HepG2 (cell line): ENCODE data around the gene ITGB2. TPM values are rescaled to one million over a fixed set of nuclear protein-coding genes. Genes with fewer than 3 reads are reported as not detected.

Experiments used
- ATAC-seq: fragments of 200-7000 bp; cut with Tn5 transposase; 3 replicates; pipeline ENCODE4 v1.9.1; 2020; ENCODE audit warnings: mild to moderate bottlenecking, moderate library complexity
- BruUV-seq: library from RNA; stranded (reverse); fragments of 400-500 nt; replicated peaks from 2 replicates; lab custom pipeline; 2021; lab: Mats Ljungman, UMichigan
- CTCF ChIA-PET: fragments of 300-600 bp; formaldehyde crosslinking; extraction: SDS; loops from one replicate; lab custom pipeline; 2021; ENCODE audit warnings: low total read pairs, inconsistent platforms, low intra/inter-chr PET ratio; lab: Yijun Ruan, JAX
- POLR2A ChIA-PET: fragments of 350-600 bp; sonication (Branson Sonifier 250); formaldehyde crosslinking; loops from one replicate; lab custom pipeline; 2020; ENCODE audit warnings: antibody characterized with exemption, inconsistent platforms; lab: Yijun Ruan, JAX
- DNase-seq: peaks from one replicate; pipeline ENCODE4 v3.0.0-alpha.2; 2015; ENCODE audit warnings: low spot score
- FAIRE-seq: peaks from 3 replicates; lab custom pipeline; 2011; peaks lifted over from hg19 to GRCh38; lab: Jason Lieb, UNC
- H2AFZ ChIP-seq: one replicate; pipeline ENCODE4 v1.6.1; 2011; ENCODE audit warnings: low read length, inconsistent platforms
- H3K27ac ChIP-seq: fragments of 300-600 bp; 3 replicates; pipeline ENCODE4 v1.8.0; 2011; ENCODE audit warnings: mixed run types, mild to moderate bottlenecking, mixed read lengths, low read length, inconsistent platforms; ENCODE audit not compliant: insufficient read depth; ENCODE audit errors: extremely low read length
- H3K27me3 ChIP-seq, 2 experiments: fragments of 200-600 bp in 1 of 2; 2 replicates in 1 of 2; 3 replicates in 1 of 2; pipeline versions ENCODE4 v1.6.0 to v1.8.0; 2011; ENCODE audit warnings: low read length in 2 of 2, mild to moderate bottlenecking in 2 of 2, moderate library complexity in 2 of 2, inconsistent platforms in 1 of 2; ENCODE audit not compliant: insufficient read depth in 2 of 2, control insufficient read depth in 1 of 2
- H3K36me3 ChIP-seq, 2 experiments: fragments of 200-600 bp in 1 of 2; replicated peaks in 1 of 2; 2 replicates in 1 of 2; 3 replicates in 1 of 2; pipeline versions ENCODE4 v1.5.1 to v1.8.0; 2011; ENCODE audit warnings: low read length in 2 of 2, inconsistent platforms in 1 of 2; ENCODE audit not compliant: insufficient read depth in 2 of 2, control insufficient read depth in 1 of 2
- H3K4me1 ChIP-seq: 2 replicates; pipeline ENCODE4 v1.5.1; 2012; ENCODE audit warnings: low read length, inconsistent platforms; ENCODE audit not compliant: insufficient read depth
- H3K4me2 ChIP-seq: 2 replicates; pipeline ENCODE4 v1.6.0; 2011; ENCODE audit warnings: low read depth, low read length, inconsistent platforms
- H3K4me3 ChIP-seq, 3 experiments: fragments of 200-600 bp in 1 of 3; sonication (generic), shearing (Covaris generic) in 1 of 3; replicated peaks in 1 of 3; 2 replicates each; pipeline ENCODE4 v1.5.1; 2011 to 2016; ENCODE audit warnings: low read length in 3 of 3, inconsistent platforms in 2 of 3, low read depth in 2 of 3, mild to moderate bottlenecking in 2 of 3, control low read depth in 1 of 3, mixed read lengths in 1 of 3; ENCODE audit not compliant: insufficient read depth in 1 of 3
- H3K79me2 ChIP-seq: one replicate; pipeline ENCODE4 v1.6.1; 2011; ENCODE audit warnings: low read length, inconsistent platforms; ENCODE audit not compliant: insufficient read depth
- H3K9ac ChIP-seq: 2 replicates; pipeline ENCODE4 v1.6.0; 2011; ENCODE audit warnings: mild to moderate bottlenecking, low read depth, low read length, inconsistent platforms; ENCODE audit not compliant: insufficient read depth
- H3K9me3 ChIP-seq: 2 replicates; pipeline ENCODE4 v1.5.1; 2012; ENCODE audit warnings: mild to moderate bottlenecking, low read length
- H4K20me1 ChIP-seq: 2 replicates; pipeline ENCODE4 v1.6.0; 2011; ENCODE audit warnings: inconsistent platforms, mild to moderate bottlenecking, low read length, moderate library complexity; ENCODE audit not compliant: insufficient read depth
- CTCF ChIP-seq: sonication (generic); formaldehyde crosslinking; IDR thresholded peaks from 2 replicates; pipeline ENCODE4 v1.5.0; 2020; ENCODE audit warnings: mild to moderate bottlenecking, missing genetic modification reagents, moderate library complexity
- DZIP1 ChIP-seq: sonication (generic); formaldehyde crosslinking; IDR thresholded peaks from 2 replicates; pipeline ENCODE4 v1.5.0; 2020; ENCODE audit warnings: mild to moderate bottlenecking, missing genetic modification reagents
- GPBP1L1 ChIP-seq: sonication (generic); formaldehyde crosslinking; IDR thresholded peaks from 2 replicates; pipeline ENCODE4 v1.5.0; 2020; ENCODE audit warnings: mild to moderate bottlenecking, missing genetic modification reagents
- HNRNPLL ChIP-seq: fragments of 200-400 bp; formaldehyde crosslinking; IDR thresholded peaks from 2 replicates; pipeline ENCODE4 v1.6.1; 2017; ENCODE audit warnings: mild to moderate bottlenecking, low read depth, low read length; ENCODE audit not compliant: poor library complexity, severe bottlenecking
- NR3C1 ChIP-seq: sonication (generic); formaldehyde crosslinking; IDR thresholded peaks from 2 replicates; pipeline ENCODE4 v1.4.0; 2020; ENCODE audit warnings: missing genetic modification reagents
- SNAPC2 ChIP-seq: sonication (generic); formaldehyde crosslinking; IDR thresholded peaks from 2 replicates; pipeline ENCODE4 v1.8.1; 2022; ENCODE audit warnings: mild to moderate bottlenecking, missing genetic modification reagents
- TAF15 ChIP-seq: fragments of 200-400 bp; formaldehyde crosslinking; IDR thresholded peaks from one replicate; pipeline ENCODE4 v1.6.1; 2018; ENCODE audit warnings: mild to moderate bottlenecking, low read depth, low read length; ENCODE audit not compliant: poor library complexity, severe bottlenecking
- ZFY ChIP-seq: sonication (generic); formaldehyde crosslinking; IDR thresholded peaks from 2 replicates; pipeline ENCODE4 v1.4.0; 2020; ENCODE audit warnings: missing genetic modification reagents
- ZNF496 ChIP-seq: sonication (generic); formaldehyde crosslinking; IDR thresholded peaks from 2 replicates; pipeline ENCODE4 v1.8.1; 2023; ENCODE audit warnings: mild to moderate bottlenecking, moderate library complexity, missing genetic modification reagents; ENCODE audit not compliant: insufficient replicate concordance
- WGBS: methylation state at CpG from one replicate; pipeline ENCODE4 v1.1.6; 2017; ENCODE audit warnings: low lambda C conversion rate; 5-methylcytosine and 5-hydroxymethylcytosine counted together
- in situ Hi-C: cut with HindIII; loops from 2 replicates; pipeline ENCODE4 v1.10.0; 2017; ENCODE audit warnings: low pct_unique_long_range_greater_than_20kb; ENCODE audit not compliant: extremely low pct_ligation_motif_present
- intact Hi-C: fragments of 100-400 bp; cut with micrococcal nuclease; formaldehyde crosslinking; loops from one replicate; pipeline ENCODE4 v1.10.0; 2022; ENCODE audit not compliant: unreplicated experiment
- polyA plus RNA-seq, 8 experiments: library from polyadenylated mRNA; depleted of rRNA in 3 of 8; stranded (reverse) in 7 of 8; unstranded in 1 of 8; fragments of >200 nt; fragmentation: Illumina TruSeq in 4 of 8; extraction: Trizol in 4 of 8; gene quantifications; 2 replicates each; pipeline versions ENCODE4 v1.2.1 to v1.2.3, GENCODE V29; 2011 to 2016; ENCODE audit warnings: low read depth in 4 of 8, missing spikeins in 1 of 8, mixed read lengths in 1 of 8; ENCODE audit not compliant: insufficient read depth in 1 of 8
- total RNA-seq, 5 experiments: library from RNA; depleted of rRNA; stranded (reverse); fragments of >200 nt; fragmentation: Illumina TruSeq; extraction: Trizol; gene quantifications; 2 replicates each; pipeline ENCODE4 v1.2.3, GENCODE V29; 2016; ENCODE audit warnings: low read depth in 1 of 5

The ITGB2 gene
- total and polyA plus RNA-seq, 2 of the 13 experiments (the other 11 are each of a cell fraction or from before 2014, with no cell fraction given), result 4.2 to 18.0 TPM

- CTCF ChIA-PET, result no interaction called here
- H3K36me3 ChIP-seq, result no peaks in the 10 kb centered on the region; a peak in 1 of 5 replicates
- 62% methylated on average over 3 of the region's 9 CpGs for WGBS
- POLR2A ChIA-PET, result interaction anchor here (1.2 to 1.6 kb wide), 5 partner anchors 13 to 23 kb away, joined by 3 to 5 read pairs (median 3); partner anchors contain the start of gene PTTG1IP
- H2AFZ ChIP-seq, result no peak overlapping the region
- no peaks in the 10 kb centered on the region for H3K9me3 ChIP-seq
- no peak for FAIRE-seq
- intact Hi-C loops, result loop anchor here (5.0 kb wide), 1 partner anchor 89 kb away; the partner anchor contains the start of gene UBE2G2
- no peaks in the 10 kb centered on the region for H4K20me1 ChIP-seq
- no peak for DNase-seq
- TF ChIP-seq HNRNPLL (no peak), NR3C1 (CRISPR knock-in tag) (no peak), SNAPC2 (no peak)
- no peak overlapping the region; a peak in 1 of 6 replicates for H3K4me3 ChIP-seq
- H3K4me2 ChIP-seq, result peak overlapping the region; percentile 26; the same call in 1 of the 2 replicates
- H3K27me3 ChIP-seq, result peaks cover 3 to 7% of the 10 kb centered on the region in 2 experiments; a peak in 2 of 5 replicates
- H3K9ac ChIP-seq, result no peak overlapping the region
- BruUV-seq, result no TSS peak
- no peak overlapping the region for H3K27ac ChIP-seq
- no peaks in the 10 kb centered on the region for H3K79me2 ChIP-seq
- no peak for ATAC-seq
- peaks cover 78% of the 10 kb centered on the region for H3K4me1 ChIP-seq
- in situ Hi-C loops, result no loop called here
Measured at GRCh38 chr21:44890961-44891541, 29.6 kb downstream of the ITGB2 start.

GRCh38 chr21:44890338-44890931 is 30.3 kb downstream of the ITGB2 start:
- no peaks in the 10 kb centered on the region for H4K20me1 ChIP-seq
- no peaks in the 10 kb centered on the region for H3K9me3 ChIP-seq
- CTCF ChIA-PET, result no interaction called here
- no peaks in the 10 kb centered on the region; a peak in 1 of 5 replicates for H3K36me3 ChIP-seq
- 0 out of 2 replicates have a peak overlapping the region, but pooled peaks have one; percentile 9 for H3K9ac ChIP-seq
- intact Hi-C loops (loop anchor here (5.0 kb wide), 1 partner anchor 88 kb away; the partner anchor contains the start of gene UBE2G2), in situ Hi-C loops (no loop called here)
- H3K4me3 ChIP-seq, result no peak overlapping the region; a peak in 2 of 6 replicates
- H3K4me1 ChIP-seq, result peaks cover 78% of the 10 kb centered on the region
- no peaks in the 10 kb centered on the region for H3K79me2 ChIP-seq
- POLR2A ChIA-PET, result interaction anchor here (1.2 to 1.6 kb wide), 5 partner anchors 12 to 23 kb away, joined by 3 to 5 read pairs (median 3); partner anchors contain the start of gene PTTG1IP
- FAIRE-seq (no peak), ATAC-seq (peak; percentile 55), DNase-seq (no peak)
- H3K27ac ChIP-seq, result no peak overlapping the region
- peaks cover 3 to 7% of the 10 kb centered on the region in 2 experiments; a peak in 2 of 5 replicates for H3K27me3 ChIP-seq
- H3K4me2 ChIP-seq, result peak overlapping the region; percentile 26; the same call in 1 of the 2 replicates
- BruUV-seq, result no TSS peak
- no peak overlapping the region for H2AFZ ChIP-seq
- WGBS, result 60% methylated on average over 7 of the region's 24 CpGs
- TF ChIP-seq GPBP1L1 (CRISPR knock-in tag) (no peak), ZNF496 (CRISPR knock-in tag) (no peak), TAF15 (no peak), CTCF (0 out of 2 replicates have a peak, but pooled peaks have one; percentile 17), DZIP1 (no peak), ZFY (peak; percentile 43; the same call in 1 of the 2 replicates)
